Mammary epithelial cell (primary cell): ENCODE data around the gene BTBD1.
"Not testable (repeated sequence)": the region's sequence is repeated elsewhere in the genome, so short reads cannot be mapped to it uniquely, and the experiment has no call there.

Source experiments
- EZH2 ChIP-seq: IDR thresholded peaks from 2 replicates; pipeline ENCODE4 v1.6.1; 2012; ENCODE audit warnings: low read length, inconsistent platforms, borderline replicate concordance
- TF ChIP-seq, protein P1 (sequence below), 2 donors: IDR thresholded peaks in 1 of 2; conservative IDR thresholded peaks in 1 of 2; 2 replicates each; pipeline ENCODE4 v1.5.1; 2011 to 2012; ENCODE audit warnings: inconsistent platforms in 2 of 2, low read length in 2 of 2, mild to moderate bottlenecking in 2 of 2, control low read depth in 1 of 2, low read depth in 1 of 2; ENCODE audit not compliant: insufficient read depth in 1 of 2; ENCODE audit errors: extremely low read depth in 1 of 2

DNA sequence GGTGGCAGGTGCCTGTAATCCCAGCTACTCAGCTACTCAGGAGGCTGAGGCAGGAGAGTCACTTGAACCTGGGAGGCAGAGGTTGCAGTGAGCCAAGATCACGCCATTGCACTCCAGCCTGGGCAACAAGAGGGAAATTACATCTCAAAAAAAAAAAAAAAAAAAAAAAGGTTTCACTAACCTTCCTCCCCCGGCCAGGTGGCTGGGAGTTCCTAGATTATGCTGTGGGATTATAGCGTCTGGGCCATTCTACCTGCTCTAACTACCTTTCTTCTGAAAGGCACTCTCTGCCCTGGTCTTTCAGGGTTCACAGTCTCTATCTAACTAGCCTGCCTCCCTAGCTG is 24.9 kb upstream of the BTBD1 start:
- TF ChIP-seq, protein P1, sequence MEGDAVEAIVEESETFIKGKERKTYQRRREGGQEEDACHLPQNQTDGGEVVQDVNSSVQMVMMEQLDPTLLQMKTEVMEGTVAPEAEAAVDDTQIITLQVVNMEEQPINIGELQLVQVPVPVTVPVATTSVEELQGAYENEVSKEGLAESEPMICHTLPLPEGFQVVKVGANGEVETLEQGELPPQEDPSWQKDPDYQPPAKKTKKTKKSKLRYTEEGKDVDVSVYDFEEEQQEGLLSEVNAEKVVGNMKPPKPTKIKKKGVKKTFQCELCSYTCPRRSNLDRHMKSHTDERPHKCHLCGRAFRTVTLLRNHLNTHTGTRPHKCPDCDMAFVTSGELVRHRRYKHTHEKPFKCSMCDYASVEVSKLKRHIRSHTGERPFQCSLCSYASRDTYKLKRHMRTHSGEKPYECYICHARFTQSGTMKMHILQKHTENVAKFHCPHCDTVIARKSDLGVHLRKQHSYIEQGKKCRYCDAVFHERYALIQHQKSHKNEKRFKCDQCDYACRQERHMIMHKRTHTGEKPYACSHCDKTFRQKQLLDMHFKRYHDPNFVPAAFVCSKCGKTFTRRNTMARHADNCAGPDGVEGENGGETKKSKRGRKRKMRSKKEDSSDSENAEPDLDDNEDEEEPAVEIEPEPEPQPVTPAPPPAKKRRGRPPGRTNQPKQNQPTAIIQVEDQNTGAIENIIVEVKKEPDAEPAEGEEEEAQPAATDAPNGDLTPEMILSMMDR (conservative IDR thresholded peaks at IDR 0.05 in 1 of 2, IDR thresholded peaks at IDR 0.05 in 1 of 2; ENCODE audit: extremely low read depth in 1 of 2, insufficient read depth in 1 of 2, low read depth in 1 of 2, low read length in 2 of 2): not testable (repeated sequence)
- TF ChIP-seq EZH2: not testable (repeated sequence)
